H9 (cell line): ENCODE results near the gene HTR1B. TPM values are rescaled to one million over a fixed set of nuclear protein-coding genes. Genes with fewer than 3 reads are reported as not detected.

Experiments used
- DNase-seq: peaks from one replicate; pipeline ENCODE4 v3.0.0-alpha.2; 2017
- H2AFZ ChIP-seq: one replicate; pipeline ENCODE4 v1.6.1; 2013; ENCODE audit warnings: mild to moderate bottlenecking, low read length, control low read depth, moderate library complexity
- H2AK5ac ChIP-seq: 2 replicates; pipeline ENCODE4 v1.6.1; 2013; ENCODE audit warnings: low read length, control low read depth, mixed read lengths; ENCODE audit not compliant: insufficient read length
- H2BK120ac ChIP-seq: one replicate; pipeline ENCODE4 v1.6.1; 2013; ENCODE audit warnings: low read depth, mild to moderate bottlenecking, low read length, control low read depth, inconsistent platforms; ENCODE audit not compliant: poor library complexity, severe bottlenecking
- H2BK12ac ChIP-seq: 2 replicates; pipeline ENCODE4 v1.6.1; 2013; ENCODE audit warnings: low read length, control low read depth, mixed read lengths, low read depth; ENCODE audit not compliant: insufficient read length
- H2BK15ac ChIP-seq: 2 replicates; pipeline ENCODE4 v1.6.1; 2013; ENCODE audit warnings: low read depth, low read length, control low read depth
- H2BK20ac ChIP-seq: one replicate; pipeline ENCODE4 v1.6.1; 2013; ENCODE audit warnings: low read depth, mild to moderate bottlenecking, low read length, control low read depth, inconsistent platforms; ENCODE audit not compliant: poor library complexity, severe bottlenecking
- H2BK5ac ChIP-seq: 2 replicates; pipeline ENCODE4 v1.6.1; 2013; ENCODE audit warnings: low read length, control low read depth, mixed read lengths; ENCODE audit not compliant: insufficient read length
- H3K14ac ChIP-seq: 2 replicates; pipeline ENCODE4 v1.6.1; 2013; ENCODE audit warnings: low read length, control low read depth; ENCODE audit not compliant: insufficient read depth
- H3K18ac ChIP-seq: 2 replicates; pipeline ENCODE4 v1.6.1; 2013; ENCODE audit warnings: low read depth, mild to moderate bottlenecking, mixed read lengths, low read length, control low read depth; ENCODE audit not compliant: insufficient read length
- H3K23ac ChIP-seq: 2 replicates; pipeline ENCODE4 v1.6.1; 2013; ENCODE audit warnings: low read length, control low read depth, mixed read lengths, low read depth; ENCODE audit not compliant: insufficient read length
- H3K23me2 ChIP-seq: 2 replicates; pipeline ENCODE4 v1.6.1; 2013; ENCODE audit warnings: low read depth, mild to moderate bottlenecking, mixed read lengths, low read length, control low read depth; ENCODE audit not compliant: insufficient read length, poor library complexity, severe bottlenecking
- H3K27ac ChIP-seq: 2 replicates; pipeline ENCODE4 v1.5.1; 2013; ENCODE audit warnings: low read length, control low read depth, mixed read lengths, low read depth; ENCODE audit not compliant: insufficient read length
- H3K27me3 ChIP-seq: 2 replicates; pipeline ENCODE4 v1.6.1; 2013; ENCODE audit warnings: low read length, control low read depth, inconsistent platforms; ENCODE audit not compliant: insufficient read depth
- H3K4ac ChIP-seq: 2 replicates; pipeline ENCODE4 v1.6.1; 2013; ENCODE audit warnings: low read depth, mild to moderate bottlenecking, control low read depth, inconsistent platforms, low read length, moderate library complexity
- H3K4me1 ChIP-seq: 2 replicates; pipeline ENCODE4 v1.6.1; 2013; ENCODE audit warnings: low read length, control low read depth, inconsistent platforms; ENCODE audit not compliant: insufficient read depth
- H3K4me2 ChIP-seq: 2 replicates; pipeline ENCODE4 v1.6.1; 2013; ENCODE audit warnings: low read length, control low read depth, mixed read lengths; ENCODE audit not compliant: insufficient read length, insufficient read depth
- H3K56ac ChIP-seq: 2 replicates; pipeline ENCODE4 v1.6.1; 2013; ENCODE audit warnings: low read depth, mild to moderate bottlenecking, mixed read lengths, low read length, control low read depth; ENCODE audit not compliant: insufficient read length
- H3K79me1 ChIP-seq: 2 replicates; pipeline ENCODE4 v1.6.1; 2013; ENCODE audit warnings: low read depth, mild to moderate bottlenecking, moderate library complexity, low read length, control low read depth, inconsistent platforms; ENCODE audit not compliant: insufficient read depth, poor library complexity, severe bottlenecking
- H3K79me2 ChIP-seq: 2 replicates; pipeline ENCODE4 v1.6.1; 2013; ENCODE audit warnings: low read length, control low read depth, inconsistent platforms; ENCODE audit not compliant: insufficient read depth
- H3K9ac ChIP-seq: 2 replicates; pipeline ENCODE4 v1.6.1; 2013; ENCODE audit warnings: low read length, control low read depth, mixed read lengths; ENCODE audit not compliant: insufficient read length; ENCODE audit errors: extremely low read depth
- H3K9me3 ChIP-seq: one replicate; pipeline ENCODE4 v1.6.1; 2013; ENCODE audit warnings: low read depth, low read length, inconsistent platforms; ENCODE audit not compliant: control insufficient read depth
- H3T11ph ChIP-seq: one replicate; pipeline ENCODE4 v1.6.1; 2013; ENCODE audit warnings: mild to moderate bottlenecking, low read length, control low read depth, inconsistent platforms
- H4K20me1 ChIP-seq: one replicate; pipeline ENCODE4 v1.6.1; 2013; ENCODE audit not compliant: control insufficient read depth, insufficient read length, insufficient read depth
- H4K5ac ChIP-seq: 2 replicates; pipeline ENCODE4 v1.6.1; 2013; ENCODE audit warnings: low read depth, mild to moderate bottlenecking, mixed read lengths, low read length, control low read depth; ENCODE audit not compliant: insufficient read length
- H4K8ac ChIP-seq: replicated peaks from 2 replicates; pipeline ENCODE4 v1.6.1; 2013; ENCODE audit warnings: low read length, control low read depth, mixed read lengths, low read depth; ENCODE audit not compliant: insufficient read length
- H4K91ac ChIP-seq: 2 replicates; pipeline ENCODE4 v1.6.1; 2013; ENCODE audit warnings: low read depth, mild to moderate bottlenecking, moderate library complexity, mixed read lengths, low read length, control low read depth; ENCODE audit not compliant: insufficient read length
- H3K27ac Mint-ChIP-seq, 3 experiments: 2 replicates in 2 of 3; 3 replicates in 1 of 3; pipeline ENCODE4 v1.8.0; 2020 to 2021; ENCODE audit warnings: mixed read lengths in 3 of 3, mild to moderate bottlenecking in 1 of 3, moderate library complexity in 1 of 3
- H3K27me3 Mint-ChIP-seq: 2 replicates; pipeline ENCODE4 v1.8.0; 2021; ENCODE audit warnings: low read depth, mild to moderate bottlenecking, moderate library complexity, mixed read lengths
- H3K36me3 Mint-ChIP-seq, 3 experiments: 2 replicates in 2 of 3; 3 replicates in 1 of 3; pipeline ENCODE4 v1.8.0; 2020 to 2021; ENCODE audit warnings: low read depth in 3 of 3, mixed read lengths in 3 of 3; ENCODE audit not compliant: insufficient read depth in 1 of 3
- H3K4me1 Mint-ChIP-seq, 2 experiments: 2 replicates each; pipeline ENCODE4 v1.8.0; 2020; ENCODE audit warnings: mixed read lengths in 2 of 2
- H3K4me3 Mint-ChIP-seq, 2 experiments: 2 replicates in 1 of 2; 3 replicates in 1 of 2; pipeline ENCODE4 v1.8.0; 2020 to 2021; ENCODE audit warnings: mild to moderate bottlenecking in 2 of 2, mixed read lengths in 2 of 2, moderate library complexity in 1 of 2
- H3K9me3 Mint-ChIP-seq, 2 experiments: 2 replicates in 1 of 2; 3 replicates in 1 of 2; pipeline ENCODE4 v1.8.0; 2020; ENCODE audit warnings: mild to moderate bottlenecking in 2 of 2, mixed read lengths in 2 of 2, moderate library complexity in 1 of 2
- WGBS: extraction: QIAGEN DNeasy Blood & Tissue Kit; methylation state at CpG from one replicate; pipeline ENCODE4 v1.1.7; 2013; ENCODE audit warnings: missing lambda C conversion rate, low lambda C conversion rate, mixed read lengths; ENCODE audit not compliant: insufficient read length; ENCODE audit errors: extremely low coverage; 5-methylcytosine and 5-hydroxymethylcytosine counted together
- total RNA-seq: library from RNA; stranded (reverse); gene quantifications from 2 replicates; pipeline ENCODE4 v1.2.1, GENCODE V29; 2021
- TF ChIP-seq, protein P1 (sequence below): fragments of 200-600 bp; sonication (generic); conservative IDR thresholded peaks from 3 replicates; pipeline ENCODE4 v1.8.0; 2021; ENCODE audit warnings: antibody characterized with exemption, mild to moderate bottlenecking

HTR1B gene
- total RNA-seq, 1 experiment from 2014 or later: 0.83 TPM

DNA sequence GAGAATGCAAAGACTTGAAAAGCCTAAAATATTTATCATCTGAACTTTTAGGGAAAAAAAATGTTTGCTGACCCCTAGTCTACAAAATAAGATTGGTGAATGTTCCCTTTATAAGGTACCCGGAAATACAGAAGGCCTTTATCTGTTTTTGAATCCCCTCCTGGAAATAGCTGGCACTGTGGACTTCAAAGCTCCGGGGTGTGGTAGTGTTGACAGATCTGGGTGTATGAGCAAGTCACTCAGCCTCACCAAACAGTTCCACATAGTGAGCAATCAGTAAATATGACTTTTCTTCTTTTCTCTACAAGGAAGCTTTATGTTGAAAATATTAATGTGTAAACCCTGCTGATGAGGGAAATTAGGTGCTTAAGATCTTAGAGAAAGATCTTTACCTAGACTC is 29.2 kb upstream of the HTR1B start:
- no peaks in the 10 kb centered on the region for H4K20me1 ChIP-seq
- no peak overlapping the region for H3K27ac Mint-ChIP-seq
- no CpG with 5 or more reads among the region's 2 CpGs for WGBS

More for the DNA sequence above, 29.2 kb upstream of the HTR1B start:
- H3K79me2 ChIP-seq: no peaks in the 10 kb centered on the region
- no peak overlapping the region for H2BK15ac ChIP-seq
- H3K4me1 ChIP-seq: no peaks in the 10 kb centered on the region
- no peaks in the 10 kb centered on the region for H3K9me3 ChIP-seq
- H3T11ph ChIP-seq: no peak overlapping the region
- no peak overlapping the region for H3K4me2 ChIP-seq
- no peak overlapping the region for H2BK12ac ChIP-seq
- no peak overlapping the region for H4K8ac ChIP-seq
- no peak for DNase-seq
- no peak overlapping the region for H4K91ac ChIP-seq
- no peak overlapping the region for H3K56ac ChIP-seq
- no peak overlapping the region for H3K18ac ChIP-seq
- Mint-ChIP-seq H3K27me3 (no peaks in the 10 kb centered on the region), H3K4me3 (no peak overlapping the region), H3K36me3 (no peaks in the 10 kb centered on the region), H3K9me3 (no peaks in the 10 kb centered on the region), H3K4me1 (peaks cover 3 to 6% of the 10 kb centered on the region in 2 experiments)
- no peak overlapping the region for H3K4ac ChIP-seq
- no peaks in the 10 kb centered on the region for H3K27me3 ChIP-seq
- no peak overlapping the region for H3K14ac ChIP-seq
- H2BK5ac ChIP-seq: no peak overlapping the region
- H3K9ac ChIP-seq: no peak overlapping the region
- no peak overlapping the region for H2AK5ac ChIP-seq
- H3K23ac ChIP-seq: no peak overlapping the region
- no peak overlapping the region for H2AFZ ChIP-seq
- no peaks in the 10 kb centered on the region for H3K23me2 ChIP-seq
- no peaks in the 10 kb centered on the region for H3K79me1 ChIP-seq
- H2BK120ac ChIP-seq: no peak overlapping the region
- TF ChIP-seq, protein P1, sequence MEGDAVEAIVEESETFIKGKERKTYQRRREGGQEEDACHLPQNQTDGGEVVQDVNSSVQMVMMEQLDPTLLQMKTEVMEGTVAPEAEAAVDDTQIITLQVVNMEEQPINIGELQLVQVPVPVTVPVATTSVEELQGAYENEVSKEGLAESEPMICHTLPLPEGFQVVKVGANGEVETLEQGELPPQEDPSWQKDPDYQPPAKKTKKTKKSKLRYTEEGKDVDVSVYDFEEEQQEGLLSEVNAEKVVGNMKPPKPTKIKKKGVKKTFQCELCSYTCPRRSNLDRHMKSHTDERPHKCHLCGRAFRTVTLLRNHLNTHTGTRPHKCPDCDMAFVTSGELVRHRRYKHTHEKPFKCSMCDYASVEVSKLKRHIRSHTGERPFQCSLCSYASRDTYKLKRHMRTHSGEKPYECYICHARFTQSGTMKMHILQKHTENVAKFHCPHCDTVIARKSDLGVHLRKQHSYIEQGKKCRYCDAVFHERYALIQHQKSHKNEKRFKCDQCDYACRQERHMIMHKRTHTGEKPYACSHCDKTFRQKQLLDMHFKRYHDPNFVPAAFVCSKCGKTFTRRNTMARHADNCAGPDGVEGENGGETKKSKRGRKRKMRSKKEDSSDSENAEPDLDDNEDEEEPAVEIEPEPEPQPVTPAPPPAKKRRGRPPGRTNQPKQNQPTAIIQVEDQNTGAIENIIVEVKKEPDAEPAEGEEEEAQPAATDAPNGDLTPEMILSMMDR: no peak
- H3K27ac ChIP-seq: no peak overlapping the region
- no peak overlapping the region for H2BK20ac ChIP-seq
- H4K5ac ChIP-seq: no peak overlapping the region
